Colonic mucosa (tissue), 4 donors: ENCODE measurements around the gene PCSK5. TPM values are rescaled to one million over a fixed set of nuclear protein-coding genes. Genes with fewer than 3 reads are reported as not detected.

Source experiments
- DNase-seq: peaks from one replicate; pipeline ENCODE4 v3.0.0-alpha.2; 2020
- H3K27ac ChIP-seq: fragments of 200-600 bp; one replicate; pipeline ENCODE4 v1.8.0; 2021
- H3K27me3 ChIP-seq: fragments of 200-600 bp; one replicate; pipeline ENCODE4 v1.8.0; 2021
- H3K36me3 ChIP-seq: fragments of 200-600 bp; one replicate; pipeline ENCODE4 v1.8.0; 2021
- H3K4me1 ChIP-seq: fragments of 200-600 bp; one replicate; pipeline ENCODE4 v1.8.0; 2021; ENCODE audit warnings: mild to moderate bottlenecking
- H3K4me3 ChIP-seq: fragments of 200-600 bp; one replicate; pipeline ENCODE4 v1.8.0; 2021
- H3K9ac ChIP-seq, 2 donors: one replicate each; pipeline ENCODE4 v1.7.0; 2013; ENCODE audit warnings: control low read depth in 2 of 2, low read depth in 2 of 2, low read length in 2 of 2
- H3K9me3 ChIP-seq: fragments of 200-600 bp; one replicate; pipeline ENCODE4 v1.8.0; 2021
- intact Hi-C: fragments of 100-400 bp; cut with DNase I; formaldehyde crosslinking; loops from one replicate; pipeline ENCODE4 v1.14.1; 2022
- total RNA-seq, 2 donors: library from RNA; stranded (reverse); fragmentation: NEBNext Ultra II Directional in 1 of 2; extraction: Animal tissue kit (Norgen Biotek cat#: 25700) in 1 of 2; gene quantifications; one replicate each; pipeline ENCODE4 v1.2.1, GENCODE V29; 2021
- TF ChIP-seq, protein P1 (sequence below): fragments of 200-600 bp; IDR thresholded peaks from one replicate; pipeline ENCODE4 v1.8.0; 2022; ENCODE audit warnings: antibody characterized with exemption, mild to moderate bottlenecking
- donor health status: healthy.
- donor health status: DM: no; HTN: no; CAD: no.
- donor health status: DM: no; HTN: no; CAD: no.

The PCSK5 gene
- total RNA-seq, 2 donors from 2014 or later = 36.7 to 55.3 TPM

DNA sequence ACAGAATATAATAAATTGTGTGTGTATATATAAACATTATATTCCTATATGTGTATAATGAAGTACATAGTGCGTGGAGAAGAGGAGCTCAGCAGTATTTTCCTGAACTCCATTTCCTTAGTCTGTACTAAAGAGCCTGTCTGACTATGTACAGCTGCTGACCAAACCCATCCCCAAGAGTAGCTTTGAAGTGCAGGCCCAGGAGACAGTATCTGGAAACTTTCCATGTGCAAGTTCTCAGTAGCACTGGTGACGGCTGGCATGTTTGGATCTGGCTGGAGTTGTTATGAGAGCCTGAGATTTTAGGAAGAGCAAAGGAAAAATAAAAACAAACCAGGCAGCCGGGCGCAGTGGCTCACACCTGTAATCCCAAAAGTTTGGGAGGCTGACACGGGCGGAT lies 259.5 kb downstream of the PCSK5 start:
- no peaks in the 10 kb centered on the region for H3K4me1 ChIP-seq
- no peaks in the 10 kb centered on the region for H3K27me3 ChIP-seq
- H3K9ac ChIP-seq = no peak overlapping the region
- DNase-seq = no peak
- intact Hi-C loops = loop anchor here (10.0 kb wide), 1 partner anchor 255 kb away; the partner anchor contains the start of gene PCSK5
- no peak overlapping the region for H3K27ac ChIP-seq
- H3K9me3 ChIP-seq = no peaks in the 10 kb centered on the region
- TF ChIP-seq, protein P1, sequence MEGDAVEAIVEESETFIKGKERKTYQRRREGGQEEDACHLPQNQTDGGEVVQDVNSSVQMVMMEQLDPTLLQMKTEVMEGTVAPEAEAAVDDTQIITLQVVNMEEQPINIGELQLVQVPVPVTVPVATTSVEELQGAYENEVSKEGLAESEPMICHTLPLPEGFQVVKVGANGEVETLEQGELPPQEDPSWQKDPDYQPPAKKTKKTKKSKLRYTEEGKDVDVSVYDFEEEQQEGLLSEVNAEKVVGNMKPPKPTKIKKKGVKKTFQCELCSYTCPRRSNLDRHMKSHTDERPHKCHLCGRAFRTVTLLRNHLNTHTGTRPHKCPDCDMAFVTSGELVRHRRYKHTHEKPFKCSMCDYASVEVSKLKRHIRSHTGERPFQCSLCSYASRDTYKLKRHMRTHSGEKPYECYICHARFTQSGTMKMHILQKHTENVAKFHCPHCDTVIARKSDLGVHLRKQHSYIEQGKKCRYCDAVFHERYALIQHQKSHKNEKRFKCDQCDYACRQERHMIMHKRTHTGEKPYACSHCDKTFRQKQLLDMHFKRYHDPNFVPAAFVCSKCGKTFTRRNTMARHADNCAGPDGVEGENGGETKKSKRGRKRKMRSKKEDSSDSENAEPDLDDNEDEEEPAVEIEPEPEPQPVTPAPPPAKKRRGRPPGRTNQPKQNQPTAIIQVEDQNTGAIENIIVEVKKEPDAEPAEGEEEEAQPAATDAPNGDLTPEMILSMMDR = no peak
- H3K4me3 ChIP-seq = no peak overlapping the region
- H3K36me3 ChIP-seq = no peaks in the 10 kb centered on the region

DNA sequence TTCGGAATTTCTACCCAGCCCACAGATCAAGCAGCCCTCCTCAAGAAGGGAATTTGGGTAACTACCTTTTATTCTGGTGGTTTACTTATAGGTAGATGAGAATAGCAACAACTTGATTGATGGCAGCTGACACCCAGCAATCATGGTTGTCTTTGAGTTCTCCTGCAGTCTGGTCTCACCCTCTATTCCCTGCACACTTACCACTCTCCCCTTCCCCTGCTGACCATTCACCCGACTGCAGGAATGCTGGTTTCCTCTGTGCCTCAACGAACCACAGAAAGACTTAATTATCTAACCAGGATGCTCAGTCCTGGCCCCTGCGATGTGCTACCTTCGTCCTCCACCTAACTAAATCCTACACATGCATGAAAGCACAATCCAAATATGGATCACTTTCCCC lies 260.8 kb downstream of the PCSK5 start:
- TF ChIP-seq, protein P1 = no peak
- no peaks in the 10 kb centered on the region for H3K36me3 ChIP-seq
- no peak overlapping the region for H3K27ac ChIP-seq
- no peaks in the 10 kb centered on the region for H3K9me3 ChIP-seq
- H3K4me1 ChIP-seq = no peaks in the 10 kb centered on the region
- H3K9ac ChIP-seq = no peak overlapping the region
- DNase-seq = no peak
- intact Hi-C loops = loop anchor here (10.0 kb wide), 1 partner anchor 256 kb away; the partner anchor contains the start of gene PCSK5
- H3K27me3 ChIP-seq = no peaks in the 10 kb centered on the region
- no peak overlapping the region for H3K4me3 ChIP-seq

DNA sequence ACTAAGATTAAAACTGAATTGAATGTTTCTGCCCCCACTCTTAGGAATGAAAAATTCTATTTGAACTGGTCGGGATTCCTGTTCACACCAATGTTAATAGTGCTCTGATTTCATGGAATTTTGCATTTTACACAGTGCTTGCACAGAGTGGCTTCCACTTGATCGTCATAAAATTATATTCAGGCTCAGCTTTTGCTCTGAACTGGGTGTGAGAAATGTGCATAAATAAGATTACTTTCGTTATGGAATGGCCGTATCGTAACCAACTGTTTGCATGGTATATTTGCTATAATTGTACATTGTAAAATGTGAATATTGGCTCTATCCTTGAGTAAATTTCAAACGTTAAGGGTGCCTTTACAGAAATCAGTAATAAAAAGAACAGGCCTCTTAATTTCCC lies 262.9 kb downstream of the PCSK5 start:
- Histone ChIP-seq H3K27ac (peak overlapping the region; percentile 40), H3K27me3 (no peaks in the 10 kb centered on the region), H3K36me3 (no peaks in the 10 kb centered on the region), H3K4me1 (no peaks in the 10 kb centered on the region), H3K4me3 (no peak overlapping the region), H3K9ac (no peak overlapping the region), H3K9me3 (no peaks in the 10 kb centered on the region)
- intact Hi-C loops = loop anchor here (10.0 kb wide), 1 partner anchor 259 kb away; the partner anchor contains the start of gene PCSK5
- DNase-seq = no peak
- TF ChIP-seq, protein P1 = no peak

DNA sequence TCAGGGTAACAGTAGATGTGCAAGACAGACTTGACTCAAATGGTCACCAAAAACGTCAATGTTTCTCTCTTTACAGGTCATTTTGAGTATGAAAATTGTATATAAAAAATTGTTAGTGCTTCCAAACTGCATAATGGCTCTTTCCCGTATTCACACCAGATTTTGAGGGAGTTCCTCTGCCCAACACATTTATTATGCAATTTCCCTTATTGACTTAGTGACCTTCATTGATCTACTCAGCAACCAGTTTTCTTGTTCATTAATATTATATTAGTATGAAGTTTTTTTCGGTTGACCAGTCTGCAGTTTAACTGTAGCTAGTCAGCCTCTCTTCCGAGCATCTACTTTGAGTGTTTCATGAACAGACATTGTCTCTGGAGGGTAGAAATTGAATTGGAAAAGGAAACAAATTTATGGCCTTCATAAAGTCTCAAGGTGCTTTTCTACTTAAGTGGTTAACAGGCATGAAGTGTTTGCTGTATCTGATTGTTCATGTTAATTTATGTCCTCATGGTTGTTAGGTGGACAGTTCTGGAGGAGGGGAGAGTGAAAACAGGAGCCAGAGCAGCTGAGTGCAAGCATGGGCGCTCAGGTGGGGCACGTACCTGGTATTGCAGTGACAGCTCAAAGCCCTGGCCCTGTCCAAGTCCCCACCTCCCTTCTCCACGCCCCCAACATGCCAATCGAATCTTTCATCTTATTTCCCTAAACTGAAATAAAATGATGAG lies 263.6 kb downstream of the PCSK5 start:
- peak overlapping the region; percentile 40 for H3K27ac ChIP-seq
- H3K27me3 ChIP-seq = no peaks in the 10 kb centered on the region
- H3K9ac ChIP-seq = no peak overlapping the region
- no peaks in the 10 kb centered on the region for H3K36me3 ChIP-seq
- H3K4me1 ChIP-seq = no peaks in the 10 kb centered on the region
- no peak for DNase-seq
- no peak overlapping the region for H3K4me3 ChIP-seq
- TF ChIP-seq, protein P1 = no peak
- intact Hi-C loops = loop anchor here (10.0 kb wide), 1 partner anchor 259 kb away; the partner anchor contains the start of gene PCSK5
- H3K9me3 ChIP-seq = no peaks in the 10 kb centered on the region

DNA sequence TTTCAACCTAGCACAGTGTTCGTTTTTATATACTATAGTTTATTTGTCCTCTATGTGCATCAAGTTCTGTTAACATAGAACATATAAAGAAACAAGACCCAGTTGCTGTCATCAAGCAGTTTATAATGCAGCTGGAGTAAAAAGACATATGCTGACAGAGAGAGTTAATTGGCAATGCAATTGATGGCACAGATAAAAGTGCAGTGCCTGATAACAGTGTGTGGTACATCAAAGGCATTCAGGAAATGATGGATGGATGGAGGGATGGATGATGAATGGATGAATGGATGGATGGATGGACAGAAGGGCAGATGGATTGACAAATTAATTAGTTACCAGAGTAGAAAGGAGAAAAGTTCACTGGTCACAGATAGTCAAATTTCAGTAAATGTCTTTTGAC lies 264.9 kb downstream of the PCSK5 start:
- Histone ChIP-seq H3K9ac (no peak overlapping the region), H3K9me3 (no peaks in the 10 kb centered on the region), H3K4me3 (no peak overlapping the region), H3K27me3 (no peaks in the 10 kb centered on the region), H3K4me1 (no peaks in the 10 kb centered on the region), H3K27ac (no peak overlapping the region), H3K36me3 (no peaks in the 10 kb centered on the region)
- intact Hi-C loops = loop anchor here (10.0 kb wide), 1 partner anchor 261 kb away; the partner anchor contains the start of gene PCSK5
- no peak for DNase-seq
- TF ChIP-seq, protein P1 = no peak
